CD4-positive, alpha-beta T cell treated with Interleukin-4 for 1 hour (primary cell): ENCODE results near the gene GAL3ST1.
"Not testable (repeated sequence)": the region's sequence is repeated elsewhere in the genome, so short reads cannot be mapped to it uniquely, and the experiment has no call there.

Source experiments
- DNase-seq, 2 donors: peaks; one replicate each; pipeline ENCODE4 v3.0.0-alpha.2; 2020 to 2022

The GAL3ST1 gene

GRCh38 chr22:30574095-30574981, at the start of gene GAL3ST1:
Gene GAL3ST1 (minus strand): TSS chr22:30574665. CDS start chr22:30557392, 17,273 bp downstream.
- no peak for DNase-seq

GRCh38 chr22:30619909-30620308, 45.4 kb upstream of the GAL3ST1 start:
- not testable (repeated sequence) for DNase-seq

GRCh38 chr22:30617819-30618218, 43.4 kb upstream of the GAL3ST1 start:
- DNase-seq = no peak

GRCh38 chr22:30615543-30615954, 41.1 kb upstream of the GAL3ST1 start:
- peak in 1 of 2 donors; percentile 27 for DNase-seq

- no peak for DNase-seq
Measured at GRCh38 chr22:30614879-30615278, 40.4 kb upstream of the GAL3ST1 start.

GRCh38 chr22:30614268-30614667, 39.8 kb upstream of the GAL3ST1 start:
- no peak for DNase-seq

GRCh38 chr22:30612789-30613188, 38.3 kb upstream of the GAL3ST1 start:
- no peak for DNase-seq

- no peak for DNase-seq
Measured at GRCh38 chr22:30611197-30611596, 36.7 kb upstream of the GAL3ST1 start.

- DNase-seq = peak in 1 of 2 donors; percentile 60
Measured at GRCh38 chr22:30610299-30610698, 35.8 kb upstream of the GAL3ST1 start.

- DNase-seq = peak; percentile 11 to 67
Measured at GRCh38 chr22:30609260-30610185, 35.1 kb upstream of the GAL3ST1 start.

GRCh38 chr22:30607939-30608338, 33.5 kb upstream of the GAL3ST1 start:
- DNase-seq = no peak

- DNase-seq = no peak
Measured at GRCh38 chr22:30607300-30607930, 33.0 kb upstream of the GAL3ST1 start.

GRCh38 chr22:30606455-30607299, 32.2 kb upstream of the GAL3ST1 start, which contains the start of gene TCN2:
Gene TCN2 (plus strand): TSS chr22:30607174. CDS start chr22:30607332, 158 bp downstream.
- DNase-seq = peak; percentile 27 to 54

GRCh38 chr22:30605449-30606110, 31.1 kb upstream of the GAL3ST1 start:
- peak; percentile 53 to 55 for DNase-seq

GRCh38 chr22:30604723-30605122, 30.3 kb upstream of the GAL3ST1 start:
- DNase-seq = no peak

- no peak for DNase-seq
Measured at GRCh38 chr22:30603801-30604200, 29.3 kb upstream of the GAL3ST1 start.

- DNase-seq = peak in 1 of 2 donors; percentile 35
Measured at GRCh38 chr22:30602049-30602448, 27.6 kb upstream of the GAL3ST1 start.

- no peak for DNase-seq
Measured at GRCh38 chr22:30601464-30601863, 27.0 kb upstream of the GAL3ST1 start.

- no peak for DNase-seq
Measured at GRCh38 chr22:30600921-30601320, 26.5 kb upstream of the GAL3ST1 start.

- DNase-seq = no peak
Measured at GRCh38 chr22:30598986-30599385, 24.5 kb upstream of the GAL3ST1 start.

GRCh38 chr22:30596886-30597285, 22.4 kb upstream of the GAL3ST1 start:
- DNase-seq = no peak
